GM12878 (cell line): ENCODE measurements around the gene TLE3. TPM values are rescaled to one million over a fixed set of nuclear protein-coding genes. Genes with fewer than 3 reads are reported as not detected.
A peak's percentile ranks its signal among the peaks of the same experiment; 100 is the strongest.

Source experiments
- ATAC-seq: fragments of 200-7000 bp; cut with Tn5 transposase; 3 replicates; pipeline ENCODE4 v1.9.1; 2020; ENCODE audit warnings: mild to moderate bottlenecking, moderate library complexity
- BruUV-seq: library from RNA; stranded (reverse); fragments of 400-500 nt; replicated peaks from 2 replicates; lab custom pipeline; 2021; lab: Mats Ljungman, UMichigan
- CTCF ChIA-PET: fragments of 300-600 bp; sonication (Branson Sonifier 250); formaldehyde crosslinking; extraction: SDS; loops from one replicate; lab custom pipeline; 2021; ENCODE audit warnings: inconsistent platforms; lab: Yijun Ruan, JAX
- POLR2A ChIA-PET: fragments of 350-600 bp; formaldehyde crosslinking; extraction: SDS; loops from one replicate; lab custom pipeline; 2021; ENCODE audit warnings: inconsistent platforms; lab: Charles Lee
- RAD21 ChIA-PET: fragments of 300-600 bp; sonication (Branson Sonifier 250); formaldehyde crosslinking; loops from one replicate; lab custom pipeline; 2023; ENCODE audit warnings: antibody characterized with exemption; ENCODE audit not compliant: unreplicated experiment; lab: Charles Lee
- SMC1A ChIA-PET: fragments of 300-600 bp; sonication (Branson Sonifier 250); formaldehyde crosslinking; loops from one replicate; lab custom pipeline; 2023; ENCODE audit not compliant: unreplicated experiment, uncharacterized antibody; lab: Charles Lee
- DNase-seq: peaks from one replicate; pipeline ENCODE4 v3.0.0-alpha.2; 2011; ENCODE audit warnings: low read depth, low spot score
- FAIRE-seq: peaks from 3 replicates; lab custom pipeline; 2011; peaks lifted over from hg19 to GRCh38; lab: Jason Lieb, UNC
- H2AFZ ChIP-seq: 2 replicates; pipeline ENCODE4 v1.6.0; 2011; ENCODE audit warnings: low read depth, low read length, control low read depth; ENCODE audit not compliant: control insufficient read depth
- H3K27ac ChIP-seq: 2 replicates; pipeline ENCODE4 v1.5.1; 2011; ENCODE audit warnings: control low read depth; ENCODE audit not compliant: control insufficient read depth, insufficient read depth
- H3K27me3 ChIP-seq, 2 experiments: replicated peaks in 1 of 2; 2 replicates each; pipeline versions ENCODE4 v1.6.0 to v1.6.1; 2011; ENCODE audit warnings: low read length in 1 of 2; ENCODE audit not compliant: control insufficient read depth in 2 of 2, insufficient read depth in 2 of 2
- H3K36me3 ChIP-seq, 2 experiments: 2 replicates each; pipeline ENCODE4 v1.5.1; 2011; ENCODE audit warnings: low read length in 1 of 2; ENCODE audit not compliant: control insufficient read depth in 2 of 2, insufficient read depth in 2 of 2
- H3K4me1 ChIP-seq: 2 replicates; pipeline ENCODE4 v1.6.1; 2011; ENCODE audit warnings: mild to moderate bottlenecking, low read length, moderate library complexity, mixed read lengths; ENCODE audit not compliant: control insufficient read depth, insufficient read depth
- H3K4me2 ChIP-seq: 2 replicates; pipeline ENCODE4 v1.6.0; 2011; ENCODE audit warnings: control low read depth; ENCODE audit not compliant: control insufficient read depth, insufficient read depth
- H3K4me3 ChIP-seq: fragments of 200-600 bp; sonication (generic); 2 replicates; pipeline ENCODE4 v1.5.1; 2016
- H3K79me2 ChIP-seq: 2 replicates; pipeline ENCODE4 v1.6.0; 2011; ENCODE audit warnings: low read length; ENCODE audit not compliant: control insufficient read depth, insufficient read depth
- H3K9ac ChIP-seq: 2 replicates; pipeline ENCODE4 v1.8.0; 2011; ENCODE audit warnings: low read length, control low read depth, mixed read lengths; ENCODE audit not compliant: control insufficient read depth, insufficient read depth
- H3K9me3 ChIP-seq: replicated peaks from 3 replicates; pipeline ENCODE4 v1.5.1; 2011; ENCODE audit warnings: mild to moderate bottlenecking, low read length; ENCODE audit not compliant: control insufficient read depth, insufficient read depth
- H4K20me1 ChIP-seq: 2 replicates; pipeline ENCODE4 v1.6.0; 2011; ENCODE audit not compliant: control insufficient read depth, insufficient read depth
- ASH2L ChIP-seq: fragments of 300-600, 200-600 bp; sonication (generic); IDR thresholded peaks from 2 replicates; pipeline ENCODE4 v1.6.1; 2017; ENCODE audit warnings: low read depth, mild to moderate bottlenecking, borderline replicate concordance
- CBFB ChIP-seq: IDR thresholded peaks from 2 replicates; pipeline ENCODE4 v1.6.1; 2016; ENCODE audit warnings: antibody characterized with exemption, low read depth
- EED ChIP-seq: sonication (generic); IDR thresholded peaks from 2 replicates; pipeline ENCODE4 v1.6.1; 2016; ENCODE audit warnings: antibody characterized with exemption, low read depth
- EP300 ChIP-seq, 2 experiments: fragments of 150-350 bp in 1 of 2; IDR thresholded peaks; 2 replicates each; pipeline ENCODE4 v1.6.1; 2011 to 2012; ENCODE audit warnings: low read depth in 2 of 2, low read length in 2 of 2, borderline replicate concordance in 1 of 2, improper control_type of control experiment in 1 of 2, inconsistent platforms in 1 of 2; ENCODE audit not compliant: control insufficient read depth in 1 of 2
- ETV6 ChIP-seq, 2 experiments: fragments of 450-650 bp in 1 of 2; IDR thresholded peaks in 1 of 2; conservative IDR thresholded peaks in 1 of 2; 2 replicates each; pipeline ENCODE4 v1.6.1; 2014; ENCODE audit warnings: antibody characterized with exemption in 1 of 2, borderline replicate concordance in 1 of 2, low read depth in 1 of 2, mild to moderate bottlenecking in 1 of 2, moderate library complexity in 1 of 2
- HCFC1 ChIP-seq: fragments of 150-350 bp; IDR thresholded peaks from 2 replicates; pipeline ENCODE4 v1.6.1; 2014; ENCODE audit warnings: low read length
- MTA2 ChIP-seq: fragments of 450-650 bp; IDR thresholded peaks from 2 replicates; pipeline ENCODE4 v1.6.1; 2016; ENCODE audit warnings: low read depth, mild to moderate bottlenecking, moderate library complexity
- MTA3 ChIP-seq: IDR thresholded peaks from 2 replicates; pipeline ENCODE4 v1.6.1; 2012; ENCODE audit warnings: low read length, inconsistent platforms, borderline replicate concordance
- POLR2AphosphoS2 ChIP-seq: IDR thresholded peaks from 2 replicates; pipeline ENCODE4 v1.6.1; 2011; ENCODE audit warnings: low read depth, mild to moderate bottlenecking, low read length, improper control_type of control experiment, moderate library complexity
- POU2F2 ChIP-seq: IDR thresholded peaks from 3 replicates; pipeline ENCODE4 v1.6.1; 2011; ENCODE audit warnings: low read depth, mild to moderate bottlenecking, low read length, borderline replicate concordance
- SMAD5 ChIP-seq: IDR thresholded peaks from 2 replicates; pipeline ENCODE4 v1.6.1; 2016; ENCODE audit warnings: antibody characterized with exemption, low read depth
- TCF12 ChIP-seq: IDR thresholded peaks from 2 replicates; pipeline ENCODE4 v1.6.1; 2011; ENCODE audit warnings: low read depth, mild to moderate bottlenecking, low read length
- TCF3 ChIP-seq: IDR thresholded peaks from 2 replicates; pipeline ENCODE4 v1.6.1; 2012; ENCODE audit warnings: low read depth, mild to moderate bottlenecking, low read length, borderline replicate concordance; ENCODE audit not compliant: insufficient read depth
- ZNF24 ChIP-seq: fragments of 450-650 bp; IDR thresholded peaks from 2 replicates; pipeline ENCODE4 v1.6.1; 2017; ENCODE audit warnings: antibody characterized with exemption, mild to moderate bottlenecking
- WGBS: methylation state at CpG from one replicate; pipeline ENCODE4 v1.1.6; 2016; ENCODE audit warnings: low lambda C conversion rate; ENCODE audit not compliant: insufficient replicate concordance, insufficient coverage; ENCODE audit errors: missing lambda C conversion rate; 5-methylcytosine and 5-hydroxymethylcytosine counted together
- in situ Hi-C: fragments of 300-500 bp; cut with MboI; formaldehyde crosslinking; loops from 9 replicates; pipeline ENCODE4 v1.14.3; 2018; ENCODE audit warnings: mixed read lengths
- intact Hi-C: fragments of 100-400 bp; cut with micrococcal nuclease; formaldehyde crosslinking; loops from one replicate; pipeline ENCODE4 v1.14.2; 2022; ENCODE audit not compliant: unreplicated experiment
- polyA plus RNA-seq, 11 experiments: library from polyadenylated mRNA; depleted of rRNA in 4 of 11; unstranded in 6 of 11; stranded (reverse) in 5 of 11; fragments of >200 nt; fragmentation: Nextera tagmentation in 4 of 11; fragmentation: Illumina TruSeq in 1 of 11; extraction: Ambion mirVana in 4 of 11; extraction: Trizol in 1 of 11; gene quantifications; 1 replicate in 1 of 11; 2 replicates in 10 of 11; pipeline versions ENCODE4 v1.2.1 to v1.2.3, GENCODE V29; 2011 to 2016; ENCODE audit warnings: inconsistent platforms in 2 of 11, missing spikeins in 2 of 11, low read depth in 1 of 11
- total RNA-seq, 4 experiments: library from RNA; depleted of rRNA in 3 of 4; stranded (reverse); fragments of >200 nt in 3 of 4; fragmentation: Illumina TruSeq in 1 of 4; extraction: Trizol in 1 of 4; gene quantifications; 2 replicates each; pipeline versions ENCODE4 v1.2.1 to v1.2.3, GENCODE V29; 2013 to 2021

Gene TLE3
- total and polyA plus RNA-seq, 10 of the 15 experiments (the other 5 are each of a cell fraction or from before 2014, with no cell fraction given), result 1.2 to 65.5 (median 9.7) TPM

- no peak for TF ChIP-seq CBFB
- TF ChIP-seq POU2F2, result peak; percentile 64; the same call in 2 of the 3 replicates
- TF ChIP-seq ZNF24, result no peak
- TF ChIP-seq HCFC1, result no peak
- TF ChIP-seq MTA2, result peak; percentile 41; the same call in 1 of the 2 replicates
- no peak for TF ChIP-seq ASH2L
- peak; percentile 41; the same call in 1 of the 2 replicates for TF ChIP-seq EED
- TF ChIP-seq TCF12, result peak; percentile 80
- peak in 1 of 2 experiments; percentile 60; a peak in 1 of 4 replicates for TF ChIP-seq EP300 (IDR thresholded peaks at IDR 0.05; ENCODE audit: borderline replicate concordance in 1 of 2, control insufficient read depth in 1 of 2, low read depth in 2 of 2, low read length in 2 of 2)
- no peak for TF ChIP-seq ETV6 (conservative IDR thresholded peaks at IDR 0.05 in 1 of 2, IDR thresholded peaks at IDR 0.05 in 1 of 2; ENCODE audit: borderline replicate concordance in 1 of 2, low read depth in 1 of 2)
- 0 out of 2 replicates have a peak, but pooled peaks have one; percentile 33 for TF ChIP-seq MTA3
- TF ChIP-seq SMAD5, result no peak
- TF ChIP-seq POLR2AphosphoS2, result no peak
- TF ChIP-seq TCF3, result peak; percentile 86
- TF ChIP-seq, all 136 proteins: peak for 7
- ATAC-seq (peak; percentile 81), DNase-seq (peak; percentile 88), FAIRE-seq (peak; percentile 75)
- Histone ChIP-seq H3K79me2 (no peaks in the 10 kb centered on the region), H3K9me3 (no peaks in the 10 kb centered on the region), H2AFZ (no peak overlapping the region), H4K20me1 (no peaks in the 10 kb centered on the region), H3K4me2 (peak overlapping the region; percentile 81), H3K27ac (peak overlapping the region; percentile 68), H3K9ac (no peak overlapping the region), H3K4me3 (peak overlapping the region; percentile 25; the same call in 1 of the 2 replicates), H3K27me3 (no peaks in the 10 kb centered on the region), H3K4me1 (peaks cover 40% of the 10 kb centered on the region), H3K36me3 (no peaks in the 10 kb centered on the region)
- intact Hi-C loops, result loop anchor here (1.0 to 5.0 kb wide), 3 partner anchors 21 to 61 kb away; partner anchors contain the start of gene TLE3
- ChIA-PET RAD21 (interaction anchor here (1.1 to 3.1 kb wide), 11 partner anchors 14 to 104 kb away, joined by 3 to 39 read pairs (median 8); no protein-coding TSS in a partner anchor), SMC1A (interaction anchor here (0.8 to 3.0 kb wide), 18 partner anchors 13 to 433 kb away, joined by 3 to 30 read pairs (median 6); partner anchors contain the start of gene TLE3), POLR2A (interaction anchor here (0.5 to 3.1 kb wide), 7 partner anchors 11 to 104 kb away, joined by 3 to 25 read pairs (median 4); no protein-coding TSS in a partner anchor), CTCF (interaction anchor here (0.9 to 2.7 kb wide), 11 partner anchors 8 to 285 kb away, joined by 3 to 14 read pairs (median 6); partner anchors contain the start of gene TLE3)
- 1% methylated on average over 5 of the region's 5 CpGs for WGBS
- no TSS peak for BruUV-seq
- in situ Hi-C loops, result no loop called here
Observed at GRCh38 chr15:70036585-70037291, 61.0 kb downstream of the TLE3 start.
